Activated T-cell treated with anti-CD3 and anti-CD28 coated beads, Interleukin-2, amount 50 U/mL, for 48 hours (primary cell): ENCODE measurements around the gene DIO3.
"Not testable (repeated sequence)": the region's sequence is repeated elsewhere in the genome, so short reads cannot be mapped to it uniquely, and the experiment has no call there.

Experiments used
- DNase-seq, 2 experiments: peaks; one replicate each; pipeline ENCODE4 v3.0.0-alpha.2; 2020

Gene DIO3

GRCh38 chr14:101559624-101560533 is 1.4 kb upstream of the DIO3 start:
- peak; percentile 35 to 38 for DNase-seq

GRCh38 chr14:101560534-101561113 is 671 bp upstream of the DIO3 start:
- DNase-seq = no peak

GRCh38 chr14:101561897-101562490 is 699 bp downstream of the DIO3 start:
- DNase-seq = no peak

GRCh38 chr14:101562659-101563351 is 1.5 kb downstream of the DIO3 start:
- no peak for DNase-seq

GRCh38 chr14:101563352-101563653 is 2.0 kb downstream of the DIO3 start:
- DNase-seq = no peak

- no peak for DNase-seq
These were observed 2.6 kb downstream of the DIO3 start for GRCh38 chr14:101563654-101564443.

- no peak for DNase-seq
These were observed 3.1 kb downstream of the DIO3 start for GRCh38 chr14:101564444-101564776.

- DNase-seq = no peak
These were observed 3.8 kb downstream of the DIO3 start for GRCh38 chr14:101564819-101565698.

GRCh38 chr14:101567252-101567651 is 6.0 kb downstream of the DIO3 start:
- DNase-seq = no peak

- DNase-seq = no peak
These were observed 9.7 kb downstream of the DIO3 start for GRCh38 chr14:101571004-101571403.

- DNase-seq = not testable (repeated sequence)
These were observed 11.2 kb downstream of the DIO3 start for GRCh38 chr14:101572526-101572925.

- no peak for DNase-seq
These were observed 12.0 kb downstream of the DIO3 start for GRCh38 chr14:101573289-101573688.

- no peak for DNase-seq
These were observed 14.3 kb downstream of the DIO3 start for GRCh38 chr14:101575581-101575980.

- no peak for DNase-seq
These were observed 16.1 kb downstream of the DIO3 start for GRCh38 chr14:101577221-101577909.

- no peak for DNase-seq
These were observed 17.2 kb downstream of the DIO3 start for GRCh38 chr14:101578489-101578888.

- DNase-seq = no peak
These were observed 18.2 kb downstream of the DIO3 start for GRCh38 chr14:101579372-101580080.

- DNase-seq = no peak
These were observed 20.5 kb downstream of the DIO3 start for GRCh38 chr14:101581806-101582205.

- no peak for DNase-seq
These were observed 21.0 kb downstream of the DIO3 start for GRCh38 chr14:101582294-101582693.

GRCh38 chr14:101583006-101583714 is 21.9 kb downstream of the DIO3 start:
- DNase-seq = no peak

- DNase-seq = no peak
These were observed 22.4 kb downstream of the DIO3 start for GRCh38 chr14:101583715-101584054.
